NCI-H1417 treated with DMSO at 0.1 percent for 48 hours (cell line): ENCODE measurements around the gene ERC2.

ENCODE experiments used
- DNase-seq: peaks from one replicate; lab custom pipeline; 2025; lab: John Stamatoyannopoulos, UW

The ERC2 gene

DNA sequence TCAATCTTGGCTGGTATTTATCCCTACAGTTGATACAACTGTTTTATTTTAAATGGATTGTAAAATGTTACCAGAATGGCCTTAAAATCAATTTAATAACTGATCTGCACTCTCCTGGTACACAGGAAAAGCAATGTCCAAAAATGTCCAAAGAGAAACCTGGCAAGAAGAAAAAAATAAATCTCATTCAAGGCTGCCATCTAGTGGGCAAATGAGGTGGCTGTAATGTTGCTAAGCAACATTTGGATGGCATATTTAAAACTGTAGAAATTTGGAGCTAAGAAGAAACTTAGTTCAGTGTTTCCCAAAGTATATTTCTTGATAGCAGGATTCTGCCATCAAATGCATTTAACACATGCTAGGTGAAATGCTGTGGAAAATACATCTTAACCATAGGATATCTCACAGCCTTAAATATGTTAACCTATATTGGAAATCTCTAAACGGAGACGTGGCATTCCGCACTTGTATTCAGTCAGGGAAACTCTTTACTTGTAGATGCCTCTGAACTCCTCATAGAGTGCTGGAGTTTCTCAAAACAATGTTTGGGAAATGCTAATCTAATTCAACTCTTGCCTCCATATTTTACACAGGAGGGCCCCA lies 216.8 kb downstream of the ERC2 start:
- no peak for DNase-seq

- no peak for DNase-seq
Measured at GRCh38 chr3:56248021-56248420, 220.2 kb downstream of the ERC2 start.

- no peak for DNase-seq
Measured at GRCh38 chr3:56238299-56238698, 230.0 kb downstream of the ERC2 start.

- no peak for DNase-seq
Measured at GRCh38 chr3:56233742-56234141, 234.5 kb downstream of the ERC2 start.

DNA sequence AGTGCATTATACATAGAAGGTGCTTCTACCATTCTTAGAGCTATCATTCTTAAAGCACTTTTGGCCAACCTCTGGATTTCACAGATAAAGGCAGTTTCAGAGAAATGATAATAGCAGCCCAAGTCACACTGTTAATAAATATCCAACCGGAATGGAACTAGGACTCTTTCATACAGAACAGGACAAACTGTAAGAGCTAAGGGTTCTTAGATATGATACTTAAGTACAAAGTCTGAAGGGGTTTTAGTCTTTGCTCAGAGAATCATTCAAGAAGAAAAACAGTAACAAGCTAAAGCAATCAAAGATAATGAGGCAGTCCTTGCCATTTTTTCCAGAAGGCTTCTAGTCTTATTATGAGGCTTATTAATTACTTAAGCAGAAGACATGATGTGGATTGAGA lies 239.0 kb downstream of the ERC2 start:
- DNase-seq, result no peak

GRCh38 chr3:56222866-56223265 lies 245.4 kb downstream of the ERC2 start:
- no peak for DNase-seq

DNA sequence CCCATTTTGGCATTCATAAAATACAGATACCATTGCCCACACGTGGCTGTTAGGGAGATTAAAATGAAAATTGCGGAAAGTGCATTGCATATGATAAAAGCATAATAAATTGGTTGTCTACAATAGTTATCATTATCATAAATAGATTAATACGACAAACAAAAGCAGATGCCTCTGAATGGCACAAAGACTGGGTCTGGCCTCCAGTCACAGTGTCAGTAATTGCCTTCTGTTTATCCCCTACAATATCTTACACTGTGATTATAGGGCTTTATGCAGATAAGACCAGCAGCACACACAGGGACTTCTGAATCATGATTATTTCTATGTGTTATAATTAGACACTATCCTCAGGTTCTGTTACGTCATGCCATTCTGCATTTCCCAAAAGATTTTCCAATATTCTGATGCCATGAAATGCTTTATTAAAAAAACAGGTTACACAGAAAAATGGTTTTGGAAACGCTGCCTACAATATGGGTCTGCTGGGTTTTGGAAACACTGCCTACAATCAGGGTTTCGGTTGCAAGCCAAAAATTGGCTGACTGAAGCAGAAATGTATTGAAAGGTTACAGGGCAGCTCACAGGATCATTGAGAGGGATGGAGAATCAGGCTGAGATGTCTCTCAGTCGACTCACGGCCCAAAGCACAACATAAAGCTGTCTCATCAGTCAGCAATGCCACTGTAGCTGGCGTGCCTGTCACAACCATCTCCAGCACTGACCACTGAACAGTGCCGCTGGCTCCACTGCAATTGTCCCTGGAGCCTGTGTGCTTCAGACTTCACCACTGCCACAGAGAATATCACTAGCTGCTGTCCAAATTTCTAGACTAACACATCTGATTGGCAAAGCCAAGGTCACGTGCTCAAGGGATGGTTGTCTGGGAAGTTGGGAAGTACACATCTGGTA lies 248.1 kb downstream of the ERC2 start:
- no peak for DNase-seq

- DNase-seq, result no peak
Measured at GRCh38 chr3:56209982-56210751, 258.1 kb downstream of the ERC2 start.

GRCh38 chr3:56207922-56208321 lies 260.3 kb downstream of the ERC2 start:
- DNase-seq, result no peak

- no peak for DNase-seq
Measured at GRCh38 chr3:56205406-56205805, 262.9 kb downstream of the ERC2 start.

- DNase-seq, result no peak
Measured at GRCh38 chr3:56202997-56203396, 265.3 kb downstream of the ERC2 start.

GRCh38 chr3:56201407-56201806 lies 266.9 kb downstream of the ERC2 start:
- DNase-seq, result no peak

- no peak for DNase-seq
Measured at GRCh38 chr3:56200251-56200650, 268.0 kb downstream of the ERC2 start.

GRCh38 chr3:56197991-56198390 lies 270.3 kb downstream of the ERC2 start:
- no peak for DNase-seq

DNA sequence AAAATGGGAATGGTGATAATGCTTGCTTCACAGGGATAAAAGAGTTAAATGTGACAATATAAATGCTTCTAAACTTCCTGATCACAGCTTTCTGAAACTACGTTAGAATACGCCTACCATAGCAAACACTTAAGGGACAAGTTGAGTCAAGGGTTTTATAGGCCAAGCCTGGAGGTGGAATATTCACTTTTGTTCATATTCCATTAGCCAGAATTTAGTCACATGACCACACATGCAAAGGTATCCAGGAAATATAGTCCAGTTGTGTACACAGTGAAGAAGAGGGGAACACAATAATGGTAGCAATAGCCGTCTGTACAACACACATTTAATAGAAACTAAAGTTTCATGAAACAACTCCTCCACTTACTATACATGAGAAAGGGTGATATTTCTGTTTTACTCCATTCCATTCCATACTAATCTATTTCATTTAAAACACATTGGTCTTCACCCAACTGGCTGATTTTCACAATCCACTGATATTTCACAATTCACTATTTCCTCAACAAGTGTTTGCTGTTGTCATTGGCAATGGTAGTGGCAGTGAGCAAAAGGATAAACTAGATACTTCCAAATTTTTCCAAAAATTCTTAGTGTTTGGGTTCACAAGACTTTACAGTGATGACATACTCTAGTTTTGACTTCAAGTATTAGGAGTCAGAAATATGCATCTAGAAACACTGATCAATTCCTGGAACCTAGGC lies 270.9 kb downstream of the ERC2 start:
- DNase-seq, result no peak

DNA sequence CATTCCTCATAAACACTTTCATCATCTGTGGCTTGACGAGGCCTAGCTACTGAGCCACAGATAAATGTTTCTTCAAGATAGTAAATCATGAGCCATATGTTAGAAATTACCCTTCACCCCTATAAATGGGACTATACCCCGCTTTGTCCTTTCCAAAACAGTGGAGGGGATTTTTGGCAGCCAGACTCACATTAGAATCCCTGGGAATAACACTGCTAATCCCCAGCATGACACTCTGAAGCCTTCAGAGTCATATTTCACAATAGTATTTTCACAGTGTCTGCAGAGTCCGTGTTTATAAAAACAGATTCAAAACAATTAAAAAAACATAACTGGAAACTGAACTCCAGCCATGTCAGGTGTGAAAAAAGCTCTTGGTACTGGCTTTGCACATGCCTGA lies 271.6 kb downstream of the ERC2 start:
- no peak for DNase-seq

DNA sequence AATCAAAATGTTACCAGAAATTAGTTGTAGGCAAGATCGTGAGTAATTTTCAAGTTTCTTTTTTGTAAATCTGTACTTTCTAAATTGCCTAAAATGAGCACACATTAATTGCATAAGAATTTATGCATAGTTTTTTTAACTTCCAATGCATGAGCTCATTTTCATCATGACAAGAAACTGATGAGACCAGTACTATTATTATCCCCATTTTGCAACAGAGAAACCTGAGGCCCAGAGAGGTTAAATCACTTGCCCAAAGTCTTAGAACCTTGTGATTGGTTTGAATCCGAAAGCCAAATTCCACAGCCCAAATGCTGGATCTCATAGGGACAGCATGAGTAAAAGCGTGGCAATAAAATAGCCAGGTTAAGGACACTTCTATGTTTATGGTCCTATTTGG lies 274.7 kb downstream of the ERC2 start:
- DNase-seq, result no peak

- DNase-seq, result no peak
Measured at GRCh38 chr3:56192001-56192400, 276.3 kb downstream of the ERC2 start.

- no peak for DNase-seq
Measured at GRCh38 chr3:56190771-56191305, 277.4 kb downstream of the ERC2 start.

- DNase-seq, result no peak
Measured at GRCh38 chr3:56190130-56190529, 278.1 kb downstream of the ERC2 start.

- DNase-seq, result no peak
Measured at GRCh38 chr3:56189536-56189935, 278.7 kb downstream of the ERC2 start.

- DNase-seq, result no peak
Measured at GRCh38 chr3:56188201-56188600, 280.1 kb downstream of the ERC2 start.
